RWPE1 (cell line): ENCODE measurements around the gene ZNF423.

Source experiments
- CTCF ChIA-PET: fragments of 350-600 bp; sonication (Branson Sonifier 250); formaldehyde crosslinking; extraction: SDS; loops from one replicate; lab custom pipeline; 2021; lab: Yijun Ruan, JAX
- POLR2A ChIA-PET: fragments of 400-600 bp; formaldehyde crosslinking; extraction: SDS; loops from one replicate; lab custom pipeline; 2020; ENCODE audit warnings: antibody characterized with exemption; ENCODE audit not compliant: low non-redundant PET; lab: Yijun Ruan, JAX
- DNase-seq: peaks from one replicate; pipeline ENCODE4 v3.0.0; 2012; ENCODE audit warnings: low spot score
- H3K27ac ChIP-seq: fragments of 450-650 bp; 2 replicates; pipeline ENCODE4 v1.5.1; 2017
- TF ChIP-seq, protein P1 (sequence below): fragments of 450-650 bp; conservative IDR thresholded peaks from 2 replicates; pipeline ENCODE4 v1.5.1; 2017; ENCODE audit warnings: low read depth, mild to moderate bottlenecking

ZNF423 gene

DNA sequence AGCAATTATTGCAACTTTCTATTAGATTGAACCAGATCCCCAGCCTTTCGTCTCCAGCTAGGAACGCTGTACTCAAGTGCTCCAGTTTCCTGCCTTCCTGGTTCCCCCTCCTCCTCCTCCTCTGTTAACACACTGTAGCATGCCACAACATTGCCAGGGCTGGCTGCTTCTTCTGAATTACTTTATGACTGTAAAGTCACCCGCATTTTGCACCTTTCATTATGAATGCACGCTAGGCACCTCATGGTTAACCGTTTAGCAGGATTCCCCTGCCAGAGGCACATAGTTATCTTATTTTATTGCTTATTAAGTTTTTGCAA lies 4.5 kb downstream of the ZNF423 start:
- no peak overlapping the region for H3K27ac ChIP-seq
- TF ChIP-seq, protein P1, sequence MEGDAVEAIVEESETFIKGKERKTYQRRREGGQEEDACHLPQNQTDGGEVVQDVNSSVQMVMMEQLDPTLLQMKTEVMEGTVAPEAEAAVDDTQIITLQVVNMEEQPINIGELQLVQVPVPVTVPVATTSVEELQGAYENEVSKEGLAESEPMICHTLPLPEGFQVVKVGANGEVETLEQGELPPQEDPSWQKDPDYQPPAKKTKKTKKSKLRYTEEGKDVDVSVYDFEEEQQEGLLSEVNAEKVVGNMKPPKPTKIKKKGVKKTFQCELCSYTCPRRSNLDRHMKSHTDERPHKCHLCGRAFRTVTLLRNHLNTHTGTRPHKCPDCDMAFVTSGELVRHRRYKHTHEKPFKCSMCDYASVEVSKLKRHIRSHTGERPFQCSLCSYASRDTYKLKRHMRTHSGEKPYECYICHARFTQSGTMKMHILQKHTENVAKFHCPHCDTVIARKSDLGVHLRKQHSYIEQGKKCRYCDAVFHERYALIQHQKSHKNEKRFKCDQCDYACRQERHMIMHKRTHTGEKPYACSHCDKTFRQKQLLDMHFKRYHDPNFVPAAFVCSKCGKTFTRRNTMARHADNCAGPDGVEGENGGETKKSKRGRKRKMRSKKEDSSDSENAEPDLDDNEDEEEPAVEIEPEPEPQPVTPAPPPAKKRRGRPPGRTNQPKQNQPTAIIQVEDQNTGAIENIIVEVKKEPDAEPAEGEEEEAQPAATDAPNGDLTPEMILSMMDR: no peak
- ChIA-PET POLR2A (no interaction called here), CTCF (interaction anchor here (0.6 kb wide), 1 partner anchor 174 kb away, joined by 4 read pairs; no protein-coding TSS in a partner anchor)
- no peak for DNase-seq

DNA sequence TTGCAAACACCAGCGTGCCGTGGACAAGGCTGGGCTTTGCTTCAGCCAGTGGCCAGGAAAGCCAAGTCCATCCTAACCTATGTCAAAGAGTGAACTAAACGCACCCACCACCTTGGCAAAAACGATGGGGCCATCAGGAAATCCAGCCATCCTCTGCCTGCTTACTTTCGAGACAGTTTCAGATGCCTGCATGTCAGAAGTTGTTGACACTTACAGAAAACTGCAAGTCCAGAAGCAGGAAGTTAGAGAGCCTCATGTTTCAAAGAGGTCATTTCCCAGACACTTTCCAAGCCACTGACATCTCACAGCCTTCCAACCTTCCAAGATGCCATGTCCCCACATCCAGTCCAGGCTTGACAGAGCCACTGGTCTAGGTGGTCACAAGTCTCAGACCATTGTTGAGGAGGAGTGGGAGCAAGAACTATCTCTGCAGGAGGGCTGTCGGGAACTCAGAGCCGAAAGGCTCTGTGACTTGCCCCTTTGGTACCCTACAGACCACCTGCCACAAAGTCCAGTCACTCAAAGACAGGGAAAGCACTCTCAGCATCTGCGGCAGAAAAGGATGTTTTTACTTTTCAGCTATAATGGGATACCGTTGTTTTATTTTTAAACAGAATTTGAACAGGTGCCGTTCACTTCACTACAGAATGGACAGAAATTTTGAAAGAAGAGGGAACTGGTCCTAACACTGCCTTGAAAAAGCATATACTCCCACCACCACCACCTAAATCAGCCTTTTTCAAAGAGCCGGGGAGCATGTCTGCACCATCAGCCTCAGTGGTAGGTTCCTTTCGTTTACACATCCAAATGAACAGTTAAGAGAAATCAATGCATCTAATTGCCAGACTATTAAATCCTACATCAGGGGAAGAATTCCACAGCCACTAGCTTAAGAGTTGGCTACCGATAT lies 5.1 kb downstream of the ZNF423 start:
- ChIA-PET CTCF (no interaction called here), POLR2A (no interaction called here)
- TF ChIP-seq, protein P1: no peak
- no peak overlapping the region for H3K27ac ChIP-seq
- DNase-seq: no peak

DNA sequence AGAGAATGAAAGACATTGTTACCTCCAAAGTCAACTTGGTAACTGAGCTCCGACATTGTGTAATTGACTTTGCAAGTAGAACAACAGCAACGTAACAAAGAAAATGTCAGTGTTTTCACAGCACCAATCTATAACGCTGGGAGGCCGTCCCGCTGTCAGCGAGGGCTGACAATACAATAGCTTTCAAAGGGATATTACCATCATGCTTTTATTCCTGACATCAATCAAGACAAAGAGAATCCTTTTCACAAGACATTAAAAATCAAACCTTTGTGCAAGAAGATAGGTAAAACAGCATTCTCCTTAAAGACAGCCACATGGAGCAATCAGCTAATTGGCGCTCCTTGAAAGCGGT lies 6.2 kb downstream of the ZNF423 start:
- TF ChIP-seq, protein P1: no peak
- H3K27ac ChIP-seq: no peak overlapping the region
- CTCF ChIA-PET: interaction anchor here (0.6 kb wide), 2 partner anchors 41 to 163 kb away, joined by 3 to 4 read pairs; no protein-coding TSS in a partner anchor
- POLR2A ChIA-PET: no interaction called here
- DNase-seq: no peak

DNA sequence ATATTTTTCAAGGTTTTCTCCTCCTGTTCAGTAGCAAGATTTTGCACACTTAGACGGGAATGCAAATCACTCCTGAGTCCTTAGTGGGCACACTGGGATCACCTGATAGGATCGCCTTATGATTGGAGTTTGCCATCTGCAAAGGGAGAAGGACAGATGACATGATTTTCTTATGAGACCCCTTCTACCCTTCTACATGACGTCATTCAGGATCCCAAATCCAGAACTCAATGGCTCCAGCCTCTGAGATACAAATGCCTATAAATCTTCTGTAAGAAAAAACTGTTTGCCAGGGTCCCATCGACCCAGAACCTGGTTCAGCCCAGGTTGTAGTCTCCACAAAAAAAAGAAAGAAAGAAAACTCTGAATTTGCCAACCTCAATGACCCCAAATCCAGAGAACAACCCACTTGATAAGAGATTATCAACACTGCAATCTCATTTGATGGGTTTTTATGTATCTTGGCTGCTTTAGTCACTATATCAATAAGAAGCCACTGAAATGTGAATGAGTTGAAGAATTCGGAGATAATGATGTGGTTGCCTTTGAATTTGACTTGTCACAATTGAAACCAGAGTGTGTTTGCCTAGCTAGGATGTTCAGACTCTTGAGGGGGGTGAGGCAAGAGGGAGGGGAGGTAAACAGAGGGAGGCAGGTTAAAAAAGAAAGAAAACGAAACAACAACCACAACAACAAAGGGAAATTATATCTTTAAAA lies 6.7 kb downstream of the ZNF423 start:
- TF ChIP-seq, protein P1: no peak
- no peak overlapping the region for H3K27ac ChIP-seq
- ChIA-PET POLR2A (no interaction called here), CTCF (interaction anchor here (0.6 kb wide), 2 partner anchors 40 to 164 kb away, joined by 3 to 4 read pairs; no protein-coding TSS in a partner anchor)
- no peak for DNase-seq

DNA sequence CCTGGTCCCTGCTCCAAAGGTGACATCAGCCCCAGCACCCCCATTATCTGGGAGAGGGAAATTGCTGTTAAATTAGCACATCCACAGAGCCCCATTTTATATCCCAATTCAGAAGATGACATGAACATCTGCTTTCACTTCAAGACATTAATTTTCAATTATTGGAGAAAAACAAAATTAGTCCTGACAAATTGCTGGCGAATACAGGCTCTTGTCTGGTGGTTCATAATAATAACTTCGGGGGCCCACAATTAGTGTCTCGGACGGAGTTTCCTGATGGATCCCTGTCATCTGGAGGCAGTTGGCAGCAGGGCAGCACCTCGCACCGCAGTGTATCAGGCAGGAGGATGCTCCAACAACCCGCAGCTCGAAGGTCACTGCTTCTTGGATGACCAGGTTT lies 7.4 kb downstream of the ZNF423 start:
- DNase-seq: no peak
- CTCF ChIA-PET: interaction anchor here (1.2 kb wide), 1 partner anchor 441 kb away, joined by 3 read pairs; no protein-coding TSS in a partner anchor
- TF ChIP-seq, protein P1: no peak
- POLR2A ChIA-PET: no interaction called here
- H3K27ac ChIP-seq: no peak overlapping the region

DNA sequence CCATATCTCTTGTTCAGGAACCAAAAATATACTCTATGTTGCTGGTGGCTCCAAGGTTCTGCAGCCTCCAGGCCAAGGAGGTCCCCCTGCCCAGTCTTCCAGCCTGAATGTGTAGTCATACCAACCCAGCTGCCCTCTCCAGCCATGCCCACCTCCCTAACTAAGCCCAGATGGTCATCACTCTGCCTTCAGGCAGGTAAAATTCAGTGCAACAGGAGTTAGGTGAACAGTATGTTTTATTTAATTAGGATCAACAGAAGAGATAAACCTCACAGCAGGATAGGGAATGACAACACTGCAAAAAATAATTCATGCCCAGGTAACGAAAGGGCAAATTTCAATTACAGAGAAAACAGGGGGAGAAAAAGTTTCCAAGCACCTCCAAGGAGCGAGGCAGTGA lies 9.1 kb downstream of the ZNF423 start:
- POLR2A ChIA-PET: no interaction called here
- H3K27ac ChIP-seq: no peak overlapping the region
- CTCF ChIA-PET: no interaction called here
- TF ChIP-seq, protein P1: no peak
- DNase-seq: no peak
